Measurements from ENCODE around the gene UCHL3. TPM values are rescaled to one million over a fixed set of nuclear protein-coding genes. Genes with fewer than 3 reads are reported as not detected.

UCHL3 gene
- total and polyA plus RNA-seq, 2 donors (not counting 3 experiments of a cell fraction or from before 2014, with no cell fraction given), result 31.3 to 46.8 TPM

- Histone ChIP-seq H3K9me1 (replicated peaks; ENCODE audit: control insufficient read depth, extremely low read depth, insufficient read depth, low read length) (no peaks in the 10 kb centered on the region), H3K4me3 (replicated peaks in 1 of 3; ENCODE audit: insufficient read depth in 1 of 3, low read depth in 1 of 3, low read length in 3 of 3) (no peak overlapping the region), H3K79me2 (ENCODE audit: control insufficient read depth, insufficient read depth, low read length) (peaks cover 5% of the 10 kb centered on the region), H3K4me1 (ENCODE audit: control insufficient read depth, extremely low read depth, insufficient read depth, low read length) (peaks cover 9% of the 10 kb centered on the region), H4K20me1 (replicated peaks; ENCODE audit: control insufficient read depth, extremely low read depth, insufficient read depth, low read length) (no peaks in the 10 kb centered on the region), H3K4me2 (ENCODE audit: insufficient read depth, low read length) (no peak overlapping the region), H3K9ac (replicated peaks; ENCODE audit: extremely low read depth, insufficient read depth, low read length) (no peak overlapping the region), H3K27ac (ENCODE audit: insufficient read depth, low read depth, low read length) (no peak overlapping the region), H2AFZ (ENCODE audit: low read depth, low read length) (no peak overlapping the region), H3K27me3 (ENCODE audit: control insufficient read depth in 2 of 2, insufficient read depth in 2 of 2, low read length in 2 of 2) (no peaks in the 10 kb centered on the region), H3K9me3 (replicated peaks; ENCODE audit: control insufficient read depth, insufficient read depth, low read length) (no peaks in the 10 kb centered on the region), H3K36me3 (ENCODE audit: control insufficient read depth in 2 of 2, extremely low read depth in 1 of 2, insufficient read depth in 2 of 2, low read length in 2 of 2) (no peaks in the 10 kb centered on the region)
- ChIA-PET POLR2A (no interaction called here), CTCF (interaction anchor here (1.3 kb wide), 1 partner anchor 57 kb away, joined by 4 read pairs; no protein-coding TSS in a partner anchor)
- no TSS peak for BruUV-seq (replicated peaks)
- DNase-seq (ENCODE audit: low read depth, low spot score) (no peak), FAIRE-seq (no peak)
- intact Hi-C loops (cut with micrococcal nuclease), result loop anchor here (5.0 kb wide), 1 partner anchor 267 kb away; no protein-coding TSS in a partner anchor
- dilution Hi-C loops (cut with MboI; ENCODE audit: extremely low pct_ligation_motif_present, low sequenced_read_pairs), result no loop called here
- TF ChIP-seq MAX (IDR thresholded peaks at IDR 0.05; ENCODE audit: insufficient read depth, insufficient read length) (no peak), CTCF (IDR thresholded peaks at IDR 0.05; ENCODE audit: extremely low read depth in 1 of 2, insufficient read depth in 1 of 2, low read depth in 1 of 2, low read length in 2 of 2) (no peak), JUN (IDR thresholded peaks at IDR 0.05; ENCODE audit: borderline replicate concordance, insufficient read depth, insufficient read length, low read depth) (no peak), GATA2 (IDR thresholded peaks at IDR 0.05; ENCODE audit: insufficient read depth, insufficient read length, low read depth, low read length) (no peak), EZH2 (IDR thresholded peaks at IDR 0.05; ENCODE audit: borderline replicate concordance, low read depth, low read length, severe bottlenecking) (no peak), POLR2A (IDR thresholded peaks at IDR 0.05; ENCODE audit: low read depth, low read length) (no peak), POLR2AphosphoS5 (IDR thresholded peaks at IDR 0.05; ENCODE audit: insufficient read depth, low read depth, low read length) (no peak), MYC (IDR thresholded peaks at IDR 0.05; ENCODE audit: low read depth, low read length) (no peak), FOS (IDR thresholded peaks at IDR 0.05; ENCODE audit: borderline replicate concordance, insufficient read depth, low read length) (no peak)
Measured at GRCh38 chr13:75639454-75639853, 89.9 kb downstream of the UCHL3 start.
